Esophagus muscularis mucosa (tissue), 4 donors: ENCODE measurements around the gene SCGB1C2. TPM values are rescaled to one million over a fixed set of nuclear protein-coding genes. Genes with fewer than 3 reads are reported as not detected.
"Not testable (repeated sequence)": the region's sequence is repeated elsewhere in the genome, so short reads cannot be mapped to it uniquely, and the experiment has no call there.

ENCODE experiments used
- DNase-seq: peaks from one replicate; pipeline ENCODE4 v3.0.0-alpha.2; 2017; ENCODE audit errors: extremely low spot score
- H3K27ac ChIP-seq, 4 donors: fragments of 200-600 bp; sonication (generic); replicated peaks in 1 of 4; 1 replicate in 3 of 4; 2 replicates in 1 of 4; pipeline ENCODE4 v1.5.1; 2016 to 2019; ENCODE audit warnings: mild to moderate bottlenecking in 1 of 4
- H3K27me3 ChIP-seq, 4 donors: fragments of 200-600 bp; sonication (generic); one replicate each; pipeline versions ENCODE4 v1.5.1 to v1.6.0; 2016 to 2019
- H3K36me3 ChIP-seq, 4 donors: fragments of 200-600 bp; sonication (generic); one replicate each; pipeline ENCODE4 v1.5.1; 2016 to 2019
- H3K4me1 ChIP-seq, 4 donors: fragments of 200-600 bp; sonication (generic); one replicate each; pipeline ENCODE4 v1.5.1; 2016 to 2019
- H3K4me3 ChIP-seq, 4 donors: fragments of 200-600 bp; sonication (generic); 1 replicate in 2 of 4; 2 replicates in 2 of 4; pipeline ENCODE4 v1.5.1; 2016 to 2019; ENCODE audit warnings: mild to moderate bottlenecking in 4 of 4, moderate library complexity in 1 of 4
- H3K9me3 ChIP-seq, 4 donors: fragments of 200-600 bp; sonication (generic); 1 replicate in 3 of 4; 2 replicates in 1 of 4; pipeline ENCODE4 v1.5.1; 2016 to 2019
- EP300 ChIP-seq: sonication (generic); formaldehyde crosslinking; IDR thresholded peaks from one replicate; pipeline ENCODE4 v1.6.1; 2017; ENCODE audit warnings: antibody characterized with exemption
- POLR2A ChIP-seq: fragments of 450-650 bp; IDR thresholded peaks from one replicate; pipeline ENCODE4 v1.6.1; 2017; ENCODE audit warnings: antibody characterized with exemption, moderate library complexity, mild to moderate bottlenecking, low read depth
- POLR2AphosphoS5 ChIP-seq, 2 donors: sonication (generic); formaldehyde crosslinking; IDR thresholded peaks; one replicate each; pipeline ENCODE4 v1.6.1; 2017; ENCODE audit warnings: antibody characterized with exemption in 2 of 2
- WGBS: methylation state at CpG from one replicate; pipeline ENCODE4 v1.1.5; 2018; 5-methylcytosine and 5-hydroxymethylcytosine counted together
- intact Hi-C: fragments of 100-400 bp; cut with DNase I; formaldehyde crosslinking; loops from one replicate; pipeline ENCODE4 v1.15.1; 2023
- total RNA-seq, 4 donors: library from RNA; depleted of rRNA; stranded (reverse); fragments of >200 nt; gene quantifications; one replicate each; pipeline versions ENCODE4 v1.1.0 to v1.2.1, GENCODE V29; 2016
- TF ChIP-seq, protein P1 (sequence below), 3 experiments: fragments of 200-600 bp in 2 of 3; fragments of 450-650 bp in 1 of 3; sonication (generic) in 2 of 3; IDR thresholded peaks; one replicate each; pipeline ENCODE4 v1.5.1; 2017 to 2019; ENCODE audit warnings: antibody characterized with exemption in 3 of 3, mild to moderate bottlenecking in 2 of 3, moderate library complexity in 1 of 3

SCGB1C2 gene
- total RNA-seq, 4 donors from 2014 or later = not detected

DNA sequence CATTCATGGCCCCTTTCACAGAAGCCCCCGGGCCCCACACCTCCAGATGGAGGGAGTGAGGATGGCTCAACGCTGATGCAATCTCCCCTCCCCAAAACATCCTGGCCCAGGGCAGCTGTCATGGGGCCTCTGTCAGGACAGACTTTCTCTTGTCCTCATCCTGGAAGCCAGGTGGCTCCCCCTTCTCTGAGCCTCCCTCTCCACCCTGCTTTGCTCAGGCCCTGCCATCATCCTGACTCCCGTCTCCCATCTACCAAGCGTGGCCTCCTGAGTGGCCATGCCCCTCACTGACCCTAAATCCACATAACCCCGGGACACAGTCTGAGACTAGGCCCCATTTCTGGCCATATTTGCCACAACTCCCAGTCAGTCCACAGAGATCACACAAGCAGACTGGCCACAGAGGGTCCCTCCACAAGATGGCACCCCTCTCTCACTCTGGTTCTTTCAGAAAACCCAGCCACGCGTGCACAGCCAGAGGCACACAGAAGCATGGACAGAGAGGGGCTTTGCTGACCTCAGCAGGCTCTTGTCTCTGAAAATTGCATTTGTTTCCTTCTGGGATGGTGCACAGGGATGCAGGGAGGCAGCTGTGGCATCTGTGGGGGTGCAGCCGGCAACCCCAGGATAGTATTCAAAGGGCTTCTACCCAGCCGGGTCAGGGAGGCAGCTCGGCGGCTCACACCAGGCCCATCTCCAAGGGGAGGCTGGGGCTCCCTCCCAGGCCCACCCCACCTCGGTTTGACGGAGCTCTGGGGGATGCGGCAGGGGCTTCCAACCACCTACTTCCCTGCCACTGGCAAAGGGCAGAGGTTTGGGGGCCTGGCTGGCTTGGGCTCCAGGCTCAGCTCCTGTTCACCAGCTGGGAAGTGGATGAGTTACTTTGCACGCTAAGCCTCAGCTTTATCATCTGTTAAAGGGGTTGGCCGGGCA, 27.2 kb downstream of the SCGB1C2 start:
- WGBS = 65% methylated on average over 6 of the region's 16 CpGs
- intact Hi-C loops = no loop called here
- H3K4me3 ChIP-seq = no peak overlapping the region
- TF ChIP-seq EP300 (no peak), POLR2A (no peak), POLR2AphosphoS5 (IDR thresholded peaks at IDR 0.05) (no peak)
- TF ChIP-seq, protein P1, sequence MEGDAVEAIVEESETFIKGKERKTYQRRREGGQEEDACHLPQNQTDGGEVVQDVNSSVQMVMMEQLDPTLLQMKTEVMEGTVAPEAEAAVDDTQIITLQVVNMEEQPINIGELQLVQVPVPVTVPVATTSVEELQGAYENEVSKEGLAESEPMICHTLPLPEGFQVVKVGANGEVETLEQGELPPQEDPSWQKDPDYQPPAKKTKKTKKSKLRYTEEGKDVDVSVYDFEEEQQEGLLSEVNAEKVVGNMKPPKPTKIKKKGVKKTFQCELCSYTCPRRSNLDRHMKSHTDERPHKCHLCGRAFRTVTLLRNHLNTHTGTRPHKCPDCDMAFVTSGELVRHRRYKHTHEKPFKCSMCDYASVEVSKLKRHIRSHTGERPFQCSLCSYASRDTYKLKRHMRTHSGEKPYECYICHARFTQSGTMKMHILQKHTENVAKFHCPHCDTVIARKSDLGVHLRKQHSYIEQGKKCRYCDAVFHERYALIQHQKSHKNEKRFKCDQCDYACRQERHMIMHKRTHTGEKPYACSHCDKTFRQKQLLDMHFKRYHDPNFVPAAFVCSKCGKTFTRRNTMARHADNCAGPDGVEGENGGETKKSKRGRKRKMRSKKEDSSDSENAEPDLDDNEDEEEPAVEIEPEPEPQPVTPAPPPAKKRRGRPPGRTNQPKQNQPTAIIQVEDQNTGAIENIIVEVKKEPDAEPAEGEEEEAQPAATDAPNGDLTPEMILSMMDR (IDR thresholded peaks at IDR 0.05) = peak; percentile 26 to 45 (median 30)
- H3K4me1 ChIP-seq = no peaks in the 10 kb centered on the region
- H3K36me3 ChIP-seq = peaks cover 0 to 13% (median 0%) of the 10 kb centered on the region in 4 donors
- H3K27ac ChIP-seq = no peak overlapping the region
- no peaks in the 10 kb centered on the region for H3K27me3 ChIP-seq
- no peak for DNase-seq
- H3K9me3 ChIP-seq = no peaks in the 10 kb centered on the region

DNA sequence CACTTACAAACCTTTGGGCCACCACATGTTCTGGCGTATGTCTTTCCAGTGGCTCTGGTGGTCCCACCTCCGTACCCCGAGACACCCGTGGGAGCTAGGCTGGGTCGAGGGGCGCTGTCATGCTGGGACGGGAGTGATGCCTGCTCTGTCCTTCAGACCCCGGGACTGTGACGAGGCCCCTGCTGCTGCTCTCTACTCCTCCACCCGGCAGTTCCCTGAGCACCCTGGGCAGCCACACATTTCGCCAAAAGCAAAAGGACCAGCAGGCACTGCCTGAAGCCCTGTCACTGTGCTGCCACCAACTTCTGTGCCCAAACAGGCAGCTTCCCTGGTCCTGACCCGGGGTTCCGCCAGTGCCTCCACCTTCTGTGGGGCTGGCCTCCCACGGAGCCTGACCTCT, 28.6 kb downstream of the SCGB1C2 start:
- intact Hi-C loops = no loop called here
- TF ChIP-seq POLR2AphosphoS5 (IDR thresholded peaks at IDR 0.05) = no peak
- no peak for TF ChIP-seq POLR2A
- no peak for TF ChIP-seq EP300
- TF ChIP-seq, protein P1 (IDR thresholded peaks at IDR 0.05) = no peak
- 92% methylated on average over 14 of the region's 14 CpGs for WGBS
- DNase-seq = no peak
- Histone ChIP-seq H3K27me3 (no peaks in the 10 kb centered on the region), H3K4me1 (no peaks in the 10 kb centered on the region), H3K36me3 (peaks cover 0 to 8% (median 0%) of the 10 kb centered on the region in 4 donors), H3K4me3 (no peak overlapping the region), H3K9me3 (no peaks in the 10 kb centered on the region), H3K27ac (no peak overlapping the region)

DNA sequence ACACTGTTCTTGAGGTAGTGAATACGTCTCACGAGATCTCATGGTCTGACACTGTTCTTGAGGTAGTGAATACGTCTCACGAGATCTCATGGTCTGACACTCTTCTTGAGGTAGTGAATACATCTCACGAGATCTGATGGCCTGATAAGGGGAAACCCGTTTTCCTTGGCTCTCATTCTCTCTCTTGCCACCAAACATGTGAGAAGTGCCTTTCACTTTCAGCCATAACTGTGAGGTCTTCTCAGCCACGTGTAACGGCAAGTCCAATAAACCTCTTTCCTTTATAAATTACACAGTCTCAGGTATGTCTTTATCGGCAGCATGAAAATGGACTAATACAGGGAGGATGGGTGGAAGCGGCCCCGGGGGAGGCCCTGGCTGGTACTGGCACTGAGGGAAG, 31.2 kb downstream of the SCGB1C2 start:
- H3K9me3 ChIP-seq, H3K4me3 ChIP-seq, H3K36me3 ChIP-seq, H3K27ac ChIP-seq, DNase-seq, H3K4me1 ChIP-seq, intact Hi-C loops: not testable (repeated sequence)
- H3K27me3 ChIP-seq = peaks cover 0 to 19% (median 0%) of the 10 kb centered on the region in 4 donors
- WGBS = 79% methylated on average over 7 of the region's 11 CpGs

DNA sequence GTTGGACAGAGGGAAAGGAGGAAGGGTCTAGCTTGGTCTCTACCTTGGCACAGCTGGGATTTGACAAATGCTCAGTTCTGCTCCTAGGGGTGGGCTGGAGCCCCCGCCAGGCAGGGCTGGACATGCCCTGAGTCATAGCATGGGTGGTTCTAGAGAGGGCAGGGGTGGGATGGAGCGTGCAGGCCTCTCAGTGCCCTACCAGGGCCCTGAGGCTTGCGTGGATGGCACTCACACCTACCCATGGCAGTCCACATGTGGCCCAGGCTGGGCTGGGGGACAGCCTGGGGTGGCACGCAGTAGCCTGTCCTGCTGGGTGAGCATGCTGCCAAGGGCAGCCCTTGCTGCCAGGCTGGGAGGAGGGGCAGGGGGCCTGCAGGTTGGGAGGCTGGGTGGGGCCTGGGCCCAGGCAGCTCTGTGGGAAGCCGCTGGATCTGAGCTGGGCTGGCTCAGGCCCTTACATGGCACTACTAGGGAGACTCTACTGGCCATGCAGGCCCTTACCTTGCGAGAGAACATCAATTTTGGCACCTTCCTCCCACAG, 32.8 kb downstream of the SCGB1C2 start:
- H3K9me3 ChIP-seq = no peaks in the 10 kb centered on the region
- H3K27me3 ChIP-seq = peaks cover 0 to 21% (median 0%) of the 10 kb centered on the region in 4 donors
- no peak overlapping the region for H3K27ac ChIP-seq
- H3K4me1 ChIP-seq = no peaks in the 10 kb centered on the region
- no peak overlapping the region for H3K4me3 ChIP-seq
- no peaks in the 10 kb centered on the region for H3K36me3 ChIP-seq
- DNase-seq = no peak
- WGBS = no CpG with 5 or more reads among the region's 6 CpGs
- intact Hi-C loops = no loop called here
- TF ChIP-seq POLR2A (no peak), EP300 (no peak), POLR2AphosphoS5 (IDR thresholded peaks at IDR 0.05) (no peak)
- TF ChIP-seq, protein P1 (IDR thresholded peaks at IDR 0.05) = no peak

DNA sequence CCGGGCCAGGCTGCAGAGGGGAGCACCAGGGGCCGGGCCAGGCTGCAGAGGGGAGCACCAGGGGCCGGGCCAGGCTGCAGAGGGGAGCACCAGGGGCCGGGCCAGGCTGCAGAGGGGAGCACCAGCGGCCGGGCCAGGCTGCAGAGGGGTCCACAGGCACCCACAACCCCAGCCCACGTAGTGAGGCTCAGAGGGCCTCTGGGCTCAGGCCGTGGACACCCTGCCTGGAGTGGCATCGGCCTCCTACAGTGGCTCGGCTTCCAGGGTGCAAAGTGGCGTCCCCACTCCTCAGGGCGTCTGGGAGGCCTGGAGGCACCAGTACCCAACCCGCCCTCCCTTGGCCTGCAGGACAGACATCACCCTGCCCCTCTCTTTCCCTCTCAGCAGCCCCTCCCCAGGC, 34.5 kb downstream of the SCGB1C2 start:
- DNase-seq = no peak
- Histone ChIP-seq H3K27me3 (peaks cover 0 to 38% (median 0%) of the 10 kb centered on the region in 4 donors), H3K4me1 (no peaks in the 10 kb centered on the region), H3K27ac (no peak overlapping the region), H3K4me3 (no peak overlapping the region), H3K36me3 (no peaks in the 10 kb centered on the region), H3K9me3 (no peaks in the 10 kb centered on the region)
- 91% methylated on average over 6 of the region's 13 CpGs for WGBS
- TF ChIP-seq, protein P1 (IDR thresholded peaks at IDR 0.05) = no peak
- no peak for TF ChIP-seq POLR2AphosphoS5 (IDR thresholded peaks at IDR 0.05)
- no peak for TF ChIP-seq POLR2A
- TF ChIP-seq EP300 = no peak
- intact Hi-C loops = no loop called here
